Mesothelial cell of epicardium (in vitro differentiated cells): ENCODE measurements around the gene LCN12. TPM values are rescaled to one million over a fixed set of nuclear protein-coding genes. Genes with fewer than 3 reads are reported as not detected.
"Not testable (repeated sequence)": the region's sequence is repeated elsewhere in the genome, so short reads cannot be mapped to it uniquely, and the experiment has no call there.

Source experiments
- DNase-seq, 2 experiments: peaks; one replicate each; pipeline ENCODE4 v3.0.0; 2021; ENCODE audit warnings: low spot score in 2 of 2; ENCODE audit not compliant: unreplicated experiment in 2 of 2
- H3K27ac Mint-ChIP-seq: 2 replicates; pipeline ENCODE4 v1.8.0; 2021; ENCODE audit warnings: mixed read lengths
- H3K27me3 Mint-ChIP-seq: 2 replicates; pipeline ENCODE4 v1.8.0; 2021; ENCODE audit warnings: low read depth, mixed read lengths
- H3K36me3 Mint-ChIP-seq: 2 replicates; pipeline ENCODE4 v1.8.0; 2021; ENCODE audit warnings: mixed read lengths
- H3K4me1 Mint-ChIP-seq: 2 replicates; pipeline ENCODE4 v1.8.0; 2021; ENCODE audit warnings: mixed read lengths
- H3K4me3 Mint-ChIP-seq: 2 replicates; pipeline ENCODE4 v1.8.0; 2021; ENCODE audit warnings: mild to moderate bottlenecking, moderate library complexity, mixed read lengths
- H3K9me3 Mint-ChIP-seq: 2 replicates; pipeline ENCODE4 v1.8.0; 2021; ENCODE audit warnings: mixed read lengths
- CTCF ChIP-seq: fragments of 200-600 bp; sonication (generic); IDR thresholded peaks from one replicate; pipeline ENCODE4 v1.5.0; 2021; ENCODE audit warnings: antibody characterized with exemption; ENCODE audit not compliant: unreplicated experiment
- total RNA-seq: library from RNA; stranded (reverse); gene quantifications from 3 replicates; pipeline ENCODE4 v1.2.1, GENCODE V29; 2021

The LCN12 gene
- total RNA-seq, 1 donor from 2014 or later, result 13.3 TPM

- no peak for TF ChIP-seq CTCF
- no peaks in the 10 kb centered on the region for H3K36me3 Mint-ChIP-seq
Measured at GRCh38 chr9:137002646-137003041, 50.6 kb downstream of the LCN12 start.

GRCh38 chr9:137004285-137004684, 52.2 kb downstream of the LCN12 start:
- H3K36me3 Mint-ChIP-seq, H3K27me3 Mint-ChIP-seq, DNase-seq, H3K27ac Mint-ChIP-seq, H3K4me3 Mint-ChIP-seq, H3K9me3 Mint-ChIP-seq, H3K4me1 Mint-ChIP-seq: not testable (repeated sequence)

More at GRCh38 chr9:137002646-137003041, 50.6 kb downstream of the LCN12 start:
- Mint-ChIP-seq H3K27ac (no peak overlapping the region), H3K4me3 (no peak overlapping the region), H3K4me1 (peaks cover 11% of the 10 kb centered on the region), H3K9me3 (peaks cover 5% of the 10 kb centered on the region), H3K27me3 (no peaks in the 10 kb centered on the region)
- no peak for DNase-seq

Other genes starting within 250 kb of the LCN12 start
- gene DIPK1B, start 239.7 kb upstream of the LCN12 start, total RNA-seq, result 56.2 to 60.5 TPM (median 58.1 TPM) in 3 replicates
- 0.20 to 0.51 TPM (median 0.29 TPM) in 3 replicates for gene LCN10, start 209.3 kb upstream of the LCN12 start, total RNA-seq
- not detected in 3 replicates for gene LCN6, start 203.7 kb upstream of the LCN12 start, total RNA-seq
- gene LCN8, start 194.0 kb upstream of the LCN12 start, total RNA-seq, result not detected in 3 replicates
- gene LCN15, start 187.8 kb upstream of the LCN12 start, total RNA-seq, result 1.3 to 3.5 TPM (median 1.9 TPM) in 3 replicates
- 70.4 to 72.4 TPM (median 71.7 TPM) in 3 replicates for gene TMEM141, start 160.9 kb upstream of the LCN12 start, total RNA-seq
- 25.1 to 29.1 TPM (median 26.5 TPM) in 3 replicates for gene CCDC183, start 155.9 kb upstream of the LCN12 start, total RNA-seq
- 120 to 124 TPM (median 122 TPM) in 3 replicates for gene RABL6, start 144.3 kb upstream of the LCN12 start, total RNA-seq
- 3.1 to 3.8 TPM (median 3.6 TPM) in 3 replicates for gene AJM1, start 109.8 kb upstream of the LCN12 start, total RNA-seq
- gene PHPT1, start 102.9 kb upstream of the LCN12 start, total RNA-seq, result 159 to 168 TPM (median 168 TPM) in 3 replicates
- 20.1 to 22.6 TPM (median 20.3 TPM) in 3 replicates for gene MAMDC4, start 99.9 kb upstream of the LCN12 start, total RNA-seq
- gene EDF1, start 86.0 kb upstream of the LCN12 start, total RNA-seq, result 275 to 294 TPM (median 275 TPM) in 3 replicates
- 16.0 to 18.1 TPM (median 17.4 TPM) in 3 replicates for gene TRAF2, start 65.8 kb upstream of the LCN12 start, total RNA-seq
- gene FBXW5, start 7.5 kb upstream of the LCN12 start, total RNA-seq, result 58.9 to 62.3 TPM (median 59.8 TPM) in 3 replicates
- 1.5 to 2.5 TPM (median 1.5 TPM) in 3 replicates for gene C8G, start 7.0 kb upstream of the LCN12 start, total RNA-seq
- gene PTGDS, start 25.2 kb downstream of the LCN12 start, total RNA-seq, result 52.6 to 58.0 TPM (median 53.5 TPM) in 3 replicates
- gene LCNL1, start 30.7 kb downstream of the LCN12 start, total RNA-seq, result 4.7 to 5.7 TPM (median 5.5 TPM) in 3 replicates
- 51.1 to 58.3 TPM (median 53.1 TPM) in 3 replicates for gene PAXX, start 40.1 kb downstream of the LCN12 start, total RNA-seq
- 1.5 to 2.9 TPM (median 1.7 TPM) in 3 replicates for gene CLIC3, start 44.3 kb downstream of the LCN12 start, total RNA-seq
- gene ABCA2, start 76.0 kb downstream of the LCN12 start, total RNA-seq, result 57.7 to 59.3 TPM (median 58.7 TPM) in 3 replicates
- gene FUT7, start 79.8 kb downstream of the LCN12 start, total RNA-seq, result 0.09 to 0.13 TPM in 2 of 3 replicates, not detected in the other
- gene NPDC1, start 93.9 kb downstream of the LCN12 start, total RNA-seq, result 75.8 to 84.0 TPM (median 77.9 TPM) in 3 replicates
- gene ENTPD2, start 101.8 kb downstream of the LCN12 start, total RNA-seq, result 4.8 to 6.3 TPM (median 5.2 TPM) in 3 replicates
- 5.7 to 6.2 TPM (median 5.9 TPM) in 3 replicates for gene SAPCD2, start 118.3 kb downstream of the LCN12 start, total RNA-seq
- gene UAP1L1, start 125.2 kb downstream of the LCN12 start, total RNA-seq, result 4.6 to 5.7 TPM (median 5.5 TPM) in 3 replicates
- gene MAN1B1, start 134.7 kb downstream of the LCN12 start, total RNA-seq, result 61.1 to 65.1 TPM (median 61.2 TPM) in 3 replicates
- 149 to 159 TPM (median 157 TPM) in 3 replicates for gene DPP7, start 162.5 kb downstream of the LCN12 start, total RNA-seq
- 0.58 to 0.99 TPM (median 0.64 TPM) in 3 replicates for gene GRIN1, start 186.9 kb downstream of the LCN12 start, total RNA-seq
- not detected in 3 replicates for gene LRRC26, start 217.8 kb downstream of the LCN12 start, total RNA-seq
- gene TMEM210, start 219.8 kb downstream of the LCN12 start, total RNA-seq, result not detected in 3 replicates
- 86.1 to 89.3 TPM (median 87.1 TPM) in 3 replicates for gene ANAPC2, start 236.3 kb downstream of the LCN12 start, total RNA-seq
- gene SSNA1, start 236.4 kb downstream of the LCN12 start, total RNA-seq, result 40.9 to 43.8 TPM (median 42.8 TPM) in 3 replicates
- 16.7 to 18.5 TPM (median 17.6 TPM) in 3 replicates for gene TPRN, start 248.5 kb downstream of the LCN12 start, total RNA-seq